Stimulated activated CD8-positive, alpha-beta memory T cell treated with anti-CD3 and anti-CD28 coated beads, Interleukin-7, amount 100 ng/mL, for 48 hours (primary cell): ENCODE data around the gene HAVCR2.

ENCODE experiments used
- DNase-seq, 2 donors: peaks; one replicate each; pipeline ENCODE4 v3.0.0-alpha.2; 2020; ENCODE audit warnings: low read depth in 1 of 2; ENCODE audit errors: extremely low read depth in 1 of 2

HAVCR2 gene

GRCh38 chr5:157108976-157109375, at the start of gene HAVCR2:
TSS of gene HAVCR2 (minus strand) at chr5:157109044. CDS start at chr5:157108983, 61 bp downstream.
- no peak for DNase-seq

DNA sequence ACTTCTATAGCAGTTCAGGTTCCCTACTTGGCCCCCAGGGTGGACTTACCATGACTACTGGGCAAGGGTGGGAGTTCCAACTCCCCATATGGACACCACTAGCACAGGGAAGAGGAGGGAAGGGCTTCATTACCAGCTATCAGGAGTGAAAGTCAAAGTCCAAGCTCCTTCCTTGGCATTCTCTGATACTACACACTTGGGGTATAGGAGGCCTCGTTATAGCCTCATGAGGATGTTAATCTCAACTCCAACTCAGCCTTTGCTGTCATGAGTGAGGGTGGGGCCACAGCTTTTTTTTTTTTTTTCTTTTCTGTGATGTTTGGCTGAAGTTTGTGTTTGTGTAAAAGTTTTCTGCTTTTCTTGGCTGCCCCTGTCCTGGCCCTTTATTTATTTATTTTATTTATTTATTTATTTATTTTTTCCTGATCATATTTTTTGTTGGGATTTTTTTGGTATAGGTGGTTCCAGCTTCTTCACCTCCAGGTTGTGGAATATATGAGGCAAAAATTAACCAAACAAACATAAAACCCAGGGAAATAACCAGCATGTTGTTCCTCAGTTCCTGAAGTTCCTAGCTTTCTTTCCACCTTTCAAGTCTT, 48.5 kb upstream of the HAVCR2 start:
- no peak for DNase-seq

DNA sequence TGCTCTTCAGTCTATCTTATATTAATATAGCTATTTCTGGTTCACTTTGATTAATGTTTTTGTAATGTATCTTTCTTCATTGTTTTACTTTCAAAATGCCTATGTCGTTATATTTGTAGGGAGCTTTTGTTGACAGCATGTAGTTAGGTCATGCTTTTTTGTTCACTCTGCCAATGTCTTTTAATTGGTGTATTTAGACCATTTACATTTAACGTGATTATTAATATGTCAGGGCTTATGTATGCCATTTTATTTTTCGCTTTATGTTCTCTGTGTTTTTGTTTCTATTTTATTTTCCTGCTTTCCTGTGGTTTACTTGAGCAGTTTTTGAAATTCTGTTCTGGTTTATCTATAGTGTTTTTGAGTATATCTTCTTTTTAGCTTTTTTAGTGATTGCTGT, 46.5 kb upstream of the HAVCR2 start:
- no peak for DNase-seq

- no peak for DNase-seq
Measured at GRCh38 chr5:157150995-157151394, 42.2 kb upstream of the HAVCR2 start.

- peak; percentile 52 to 73 for DNase-seq
Measured at GRCh38 chr5:157148734-157149615, 40.1 kb upstream of the HAVCR2 start.

GRCh38 chr5:157143127-157143971, 34.5 kb upstream of the HAVCR2 start:
- peak in 1 of 2 donors; percentile 64 for DNase-seq

DNA sequence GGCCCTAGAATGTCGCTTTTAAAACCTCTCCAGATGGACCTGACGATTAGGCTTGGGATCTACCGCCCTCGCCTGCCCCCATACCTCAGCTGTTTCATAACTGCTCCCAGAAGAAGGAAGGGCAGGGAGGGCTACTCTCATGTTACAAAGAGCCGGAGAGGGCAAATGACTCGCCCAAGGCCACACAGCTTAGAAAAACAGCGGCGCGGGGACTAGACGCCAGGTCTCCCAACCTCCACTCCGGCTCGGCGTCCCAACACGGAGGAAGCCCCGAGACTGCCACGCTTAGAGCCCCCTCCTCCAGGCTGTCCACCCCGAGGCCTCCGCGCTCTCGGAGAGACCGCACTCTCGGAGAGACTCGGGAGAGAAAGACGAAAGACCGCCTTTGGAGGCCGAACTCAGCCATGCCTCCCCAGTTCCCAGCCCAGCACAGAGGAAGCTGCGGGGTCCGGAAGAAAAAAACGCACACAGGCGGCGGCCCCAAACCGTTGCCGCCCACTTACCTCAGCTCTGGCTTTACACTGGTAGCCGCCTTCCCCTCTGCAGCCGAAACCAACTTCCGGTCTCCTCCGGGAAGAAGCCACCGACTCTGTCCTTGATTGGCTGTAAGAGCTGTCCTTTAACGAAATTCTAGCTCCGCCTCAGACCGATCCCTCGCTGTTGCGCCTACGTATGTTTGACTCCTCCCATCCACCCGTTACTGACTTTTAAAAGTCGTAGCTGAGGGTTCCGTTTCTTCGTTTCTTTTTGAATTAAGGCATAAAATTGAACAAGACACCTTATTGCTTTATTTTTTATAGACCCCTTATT, 33.7 kb upstream of the HAVCR2 start, which contains the start of gene MED7:
TSS of gene MED7 (minus strand) at position 549 of the 810 bp plus-strand sequence. CDS start 3,434 bp downstream, outside the sequence.
- DNase-seq = peak; percentile 79 to 93

DNA sequence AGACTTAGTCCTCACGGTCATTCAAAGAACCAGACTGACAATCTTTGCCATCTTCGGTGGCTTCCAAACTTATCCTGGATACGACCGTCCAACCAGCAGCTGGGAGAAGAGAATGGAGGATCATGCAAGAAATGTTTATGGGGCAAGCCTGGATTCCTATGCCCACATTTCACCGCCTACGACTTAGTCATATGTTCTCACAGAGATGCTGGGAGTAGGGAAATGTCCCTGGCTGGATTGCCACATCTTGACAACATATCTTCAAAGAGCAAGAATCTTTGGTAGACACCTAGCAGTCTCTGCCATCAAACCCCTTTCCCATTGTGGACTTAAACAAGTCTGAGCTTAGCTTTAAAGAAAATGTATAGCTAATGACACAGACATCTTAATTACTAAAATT, 28.8 kb upstream of the HAVCR2 start:
- no peak for DNase-seq

- DNase-seq = no peak
Measured at GRCh38 chr5:157132281-157132612, 23.4 kb upstream of the HAVCR2 start.

GRCh38 chr5:157130925-157131324, 22.1 kb upstream of the HAVCR2 start:
- no peak for DNase-seq

DNA sequence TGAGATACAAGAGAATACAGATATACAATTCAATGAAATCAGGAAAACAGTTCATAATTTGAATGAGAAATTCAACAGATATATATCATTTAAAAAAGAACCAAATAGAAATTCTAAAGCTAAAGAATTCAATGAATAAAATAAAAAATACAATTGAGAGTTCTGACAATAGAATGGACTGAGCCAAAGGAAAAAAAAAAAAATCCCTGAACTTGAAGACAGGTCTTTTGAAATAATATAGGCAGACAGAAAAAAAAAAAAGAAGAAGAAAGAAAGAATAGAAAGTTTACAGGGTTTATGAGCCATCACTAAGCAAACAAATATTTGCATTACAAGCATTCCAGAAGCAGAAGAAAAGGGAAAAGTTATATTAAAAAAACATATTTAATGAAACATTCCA, 12.9 kb upstream of the HAVCR2 start:
- no peak for DNase-seq

DNA sequence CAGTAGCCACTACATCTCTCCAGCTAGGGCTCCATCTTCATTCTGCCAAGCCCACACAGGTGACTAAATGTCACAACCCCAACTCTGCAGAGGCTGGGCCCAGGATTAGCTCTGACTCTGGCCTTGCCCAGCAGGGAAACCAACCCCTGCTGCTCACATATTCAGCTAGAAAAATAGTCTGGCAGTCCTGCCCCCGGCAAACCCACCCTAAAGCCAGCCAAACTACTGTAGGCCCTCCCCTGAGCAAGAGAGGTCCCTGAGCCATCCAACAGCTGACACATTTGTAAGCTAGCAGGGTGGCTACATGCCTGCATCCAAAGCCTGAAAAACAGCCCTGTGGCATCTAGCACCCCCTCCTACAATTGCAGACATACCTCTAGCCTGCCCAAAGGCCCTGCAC, 11.3 kb upstream of the HAVCR2 start:
- no peak for DNase-seq

DNA sequence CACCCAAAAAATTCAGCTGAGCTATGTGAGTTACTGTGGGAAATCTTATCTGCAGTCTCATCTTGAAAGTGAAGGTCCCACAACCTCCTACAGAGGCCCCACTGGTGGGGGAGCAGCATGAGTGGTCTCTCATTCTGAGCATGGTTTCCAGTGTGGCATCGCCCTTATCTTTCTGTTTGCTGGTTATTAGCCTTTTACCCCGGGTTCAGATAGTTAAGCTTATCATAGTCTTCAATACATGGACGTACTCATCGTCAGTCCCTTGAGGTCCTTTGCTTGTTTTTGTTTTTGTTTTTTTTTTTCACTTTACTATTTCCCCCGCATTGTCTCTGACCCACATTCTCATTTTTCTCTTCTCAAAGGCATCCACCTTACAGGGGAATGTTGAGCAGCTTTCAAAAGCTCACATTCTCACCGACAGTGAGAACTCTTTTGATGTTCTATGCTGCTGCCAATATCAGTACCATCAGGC, 7.7 kb upstream of the HAVCR2 start:
- peak in 1 of 2 donors; percentile 51 for DNase-seq

- DNase-seq = no peak
Measured at GRCh38 chr5:157115502-157115901, 6.7 kb upstream of the HAVCR2 start.

DNA sequence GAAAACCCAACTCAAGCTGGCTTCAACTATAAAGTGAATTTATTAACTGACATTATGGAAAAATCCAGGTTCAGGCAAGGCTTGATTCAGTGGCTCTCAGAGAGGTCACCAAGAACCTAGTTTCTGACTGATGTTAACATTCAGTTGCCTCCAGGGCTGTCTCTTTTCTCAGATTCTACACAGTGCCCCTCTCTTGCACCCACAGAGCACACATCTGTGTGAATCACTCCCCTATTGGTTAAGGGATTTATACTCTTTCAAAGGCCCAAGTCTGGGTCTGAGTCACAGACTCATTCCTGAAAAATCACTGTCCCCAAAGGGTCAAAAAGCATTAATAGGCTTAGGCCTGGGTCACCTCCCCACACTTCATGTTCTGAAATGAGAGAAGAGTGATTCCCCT, 6.2 kb upstream of the HAVCR2 start:
- no peak for DNase-seq

GRCh38 chr5:157113002-157113401, 4.2 kb upstream of the HAVCR2 start:
- no peak for DNase-seq

DNA sequence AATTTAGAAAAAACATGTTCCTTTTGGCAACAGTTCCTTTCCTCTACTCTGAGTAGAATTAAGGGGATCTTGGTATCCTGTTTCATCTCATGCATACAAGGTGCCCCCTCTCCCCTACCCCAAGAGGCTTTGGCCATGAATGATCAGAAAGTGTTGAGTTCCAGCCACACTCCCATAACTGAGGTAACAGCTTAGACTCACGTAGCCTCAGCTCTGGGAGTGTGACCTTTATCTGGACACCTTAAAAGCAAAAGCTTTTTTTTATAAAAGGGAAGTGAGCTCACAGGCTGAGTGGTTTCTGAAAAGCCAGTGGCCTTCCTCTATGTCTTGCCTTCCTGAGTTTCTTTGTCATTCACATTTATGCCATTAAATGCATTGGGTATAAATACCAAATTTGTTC, 900 bp upstream of the HAVCR2 start:
- DNase-seq = no peak

GRCh38 chr5:157107508-157107907, 1.3 kb downstream of the HAVCR2 start:
- no peak for DNase-seq

DNA sequence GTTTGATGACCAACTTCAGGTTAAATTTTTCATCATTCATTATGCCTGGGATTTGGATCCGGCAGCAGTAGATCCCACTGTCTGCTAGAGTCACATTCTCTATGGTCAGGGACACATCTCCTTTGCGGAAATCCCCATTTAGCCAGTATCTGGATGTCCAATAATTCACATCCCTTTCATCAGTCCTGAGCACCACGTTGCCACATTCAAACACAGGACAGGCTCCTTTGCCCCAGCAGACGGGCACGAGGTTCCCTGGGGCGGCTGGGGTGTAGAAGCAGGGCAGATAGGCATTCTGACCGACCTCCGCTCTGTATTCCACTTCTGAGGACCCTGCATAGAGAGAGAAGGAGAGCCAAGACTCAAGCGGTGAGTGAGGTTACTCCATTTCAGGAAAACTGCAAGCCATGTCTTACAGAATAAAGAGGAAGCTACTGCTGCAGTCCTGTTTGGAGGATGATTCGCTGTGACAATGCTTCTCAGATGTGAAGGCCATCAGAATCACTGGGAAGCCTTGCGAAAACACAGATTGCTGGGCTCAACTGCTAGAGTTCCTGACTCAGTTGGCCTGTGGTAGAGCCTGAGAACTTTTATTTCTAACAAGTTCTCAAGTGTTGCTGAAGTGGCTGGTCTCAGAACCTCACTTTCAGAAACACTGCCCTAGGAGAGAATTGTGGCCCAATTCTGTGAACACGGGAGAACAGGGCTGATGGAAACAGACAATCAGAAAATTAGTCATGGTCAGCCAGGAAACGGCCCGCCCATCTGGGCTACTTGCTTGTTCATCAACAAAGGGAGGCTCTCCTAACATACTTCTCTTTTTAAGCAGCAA, 2.0 kb downstream of the HAVCR2 start:
- DNase-seq = peak in 1 of 2 donors; percentile 41
